CD8-positive, alpha-beta memory T cell (primary cell): ENCODE results near the gene KCMF1. TPM values are rescaled to one million over a fixed set of nuclear protein-coding genes. Genes with fewer than 3 reads are reported as not detected.

Experiments
- CTCF ChIA-PET: fragments of 350-600 bp; sonication (Branson Sonifier 250); formaldehyde crosslinking; loops from one replicate; lab custom pipeline; 2021; ENCODE audit warnings: antibody characterized with exemption; lab: Charles Lee
- POLR2A ChIA-PET: fragments of 350-600 bp; sonication (Branson Sonifier 250); formaldehyde crosslinking; loops from one replicate; lab custom pipeline; 2021; ENCODE audit warnings: antibody characterized with exemption; lab: Charles Lee
- DNase-seq, 5 donors: peaks; one replicate each; pipeline versions ENCODE4 v3.0.0 to v3.0.0-alpha.2; 2020 to 2022; ENCODE audit warnings: mixed read lengths in 1 of 5
- H3K27ac ChIP-seq: one replicate; pipeline ENCODE4 v1.7.0; 2013; ENCODE audit warnings: low read depth, mild to moderate bottlenecking, low read length, moderate library complexity
- H3K27me3 ChIP-seq: 2 replicates; pipeline ENCODE4 v1.7.0; 2013; ENCODE audit warnings: low read length, mild to moderate bottlenecking; ENCODE audit not compliant: insufficient read depth, poor library complexity, severe bottlenecking
- H3K36me3 ChIP-seq: 2 replicates; pipeline ENCODE4 v1.7.0; 2013; ENCODE audit warnings: mild to moderate bottlenecking, low read length, moderate library complexity; ENCODE audit not compliant: insufficient read depth
- H3K4me1 ChIP-seq: 2 replicates; pipeline ENCODE4 v1.7.0; 2013; ENCODE audit warnings: mild to moderate bottlenecking, low read length, moderate library complexity; ENCODE audit not compliant: insufficient read depth
- H3K4me3 ChIP-seq: 2 replicates; pipeline ENCODE4 v1.7.0; 2013; ENCODE audit warnings: mild to moderate bottlenecking, low read length
- H3K9me3 ChIP-seq: 2 replicates; pipeline ENCODE4 v1.7.0; 2013; ENCODE audit warnings: mild to moderate bottlenecking, low read length
- H3K27ac Mint-ChIP-seq, 8 donors: one replicate each; pipeline ENCODE4 v1.8.0; 2020 to 2021; ENCODE audit warnings: mixed read lengths in 8 of 8, mild to moderate bottlenecking in 6 of 8, inconsistent platforms in 3 of 8, moderate library complexity in 3 of 8
- H3K27me3 Mint-ChIP-seq, 2 donors: one replicate each; pipeline ENCODE4 v1.8.0; 2020 to 2021; ENCODE audit warnings: mixed read lengths in 2 of 2, mild to moderate bottlenecking in 1 of 2, moderate library complexity in 1 of 2
- H3K36me3 Mint-ChIP-seq, 3 donors: one replicate each; pipeline ENCODE4 v1.8.0; 2020 to 2021; ENCODE audit warnings: mixed read lengths in 3 of 3, inconsistent platforms in 1 of 3, mild to moderate bottlenecking in 1 of 3
- H3K4me1 Mint-ChIP-seq, 3 donors: one replicate each; pipeline ENCODE4 v1.8.0; 2020 to 2021; ENCODE audit warnings: mixed read lengths in 3 of 3, inconsistent platforms in 1 of 3, mild to moderate bottlenecking in 1 of 3
- H3K4me3 Mint-ChIP-seq, 7 donors: one replicate each; pipeline ENCODE4 v1.8.0; 2020 to 2021; ENCODE audit warnings: mixed read lengths in 7 of 7, mild to moderate bottlenecking in 6 of 7, moderate library complexity in 4 of 7, inconsistent platforms in 2 of 7
- H3K9me3 Mint-ChIP-seq, 5 donors: one replicate each; pipeline ENCODE4 v1.8.0; 2020 to 2022; ENCODE audit warnings: mixed read lengths in 5 of 5, mild to moderate bottlenecking in 3 of 5, moderate library complexity in 2 of 5, inconsistent platforms in 1 of 5
- polyA plus RNA-seq: library from polyadenylated mRNA; unstranded; fragments of 300-500 nt; fragmentation: Illumina TruSeq; gene quantifications from one replicate; pipeline ENCODE4 v1.2.3, GENCODE V29; 2021
- total RNA-seq, 2 experiments: library from RNA; stranded (reverse); gene quantifications; one replicate each; pipeline ENCODE4 v1.2.3, GENCODE V29; 2021

Gene KCMF1
- total and polyA plus RNA-seq, 3 experiments from 2014 or later, result 30.7 to 105 (median 98.1) TPM

- Mint-ChIP-seq H3K4me1 (peaks cover 63 to 89% (median 83%) of the 10 kb centered on the region in 3 donors), H3K9me3 (no peaks in the 10 kb centered on the region), H3K27ac (peak overlapping the region in 2 of 8 donors; percentile 43 to 48), H3K36me3 (peaks cover 0 to 2% (median 0%) of the 10 kb centered on the region in 3 donors), H3K27me3 (no peaks in the 10 kb centered on the region), H3K4me3 (no peak overlapping the region)
- no peak overlapping the region for H3K27ac ChIP-seq
- no peaks in the 10 kb centered on the region for H3K27me3 ChIP-seq
- peaks cover 24% of the 10 kb centered on the region for H3K4me1 ChIP-seq
- no peaks in the 10 kb centered on the region for H3K9me3 ChIP-seq
- POLR2A ChIA-PET, result no interaction called here
- CTCF ChIA-PET, result interaction anchor here (1.5 to 1.9 kb wide), 2 partner anchors 41 to 78 kb away, joined by 5 to 7 read pairs; no protein-coding TSS in a partner anchor
- H3K4me3 ChIP-seq, result no peak overlapping the region
- no peak for DNase-seq
- H3K36me3 ChIP-seq, result no peaks in the 10 kb centered on the region
Measured at GRCh38 chr2:85016446-85016845, 45.5 kb downstream of the KCMF1 start.

GRCh38 chr2:85017411-85018048, 46.6 kb downstream of the KCMF1 start:
- H3K27ac Mint-ChIP-seq, result peak overlapping the region in 6 of 8 donors; percentile 24 to 80 (median 53)
- peaks cover 58 to 84% (median 76%) of the 10 kb centered on the region in 3 donors for H3K4me1 Mint-ChIP-seq

GRCh38 chr2:85018049-85018447, 47.1 kb downstream of the KCMF1 start:
- H3K36me3 ChIP-seq, result no peaks in the 10 kb centered on the region
- peaks cover 11% of the 10 kb centered on the region for H3K4me1 ChIP-seq
- no peaks in the 10 kb centered on the region for H3K9me3 Mint-ChIP-seq
- peak overlapping the region in 6 of 8 donors; percentile 35 to 80 (median 64) for H3K27ac Mint-ChIP-seq
- H3K36me3 Mint-ChIP-seq, result peaks cover 0 to 12% (median 2%) of the 10 kb centered on the region in 3 donors
- ChIA-PET POLR2A (interaction anchor here (1.0 to 1.2 kb wide), 2 partner anchors 49 to 93 kb away, joined by 3 to 5 read pairs; no protein-coding TSS in a partner anchor), CTCF (interaction anchor here (0.9 to 1.6 kb wide), 7 partner anchors 14 to 72 kb away, joined by 3 to 7 read pairs (median 4); partner anchors contain the start of gene KCMF1)
- H3K27me3 ChIP-seq, result no peaks in the 10 kb centered on the region
- DNase-seq, result no peak
- H3K4me3 Mint-ChIP-seq, result peak overlapping the region in 3 of 7 donors; percentile 26 to 55 (median 49)
- H3K27ac ChIP-seq, result no peak overlapping the region
- H3K27me3 Mint-ChIP-seq, result no peaks in the 10 kb centered on the region
- H3K4me3 ChIP-seq, result no peak overlapping the region
- peaks cover 54 to 81% (median 72%) of the 10 kb centered on the region in 3 donors for H3K4me1 Mint-ChIP-seq
- no peaks in the 10 kb centered on the region for H3K9me3 ChIP-seq

More at GRCh38 chr2:85017411-85018048, 46.6 kb downstream of the KCMF1 start:
- Histone ChIP-seq H3K27ac (no peak overlapping the region), H3K4me3 (no peak overlapping the region), H3K27me3 (no peaks in the 10 kb centered on the region), H3K4me1 (peaks cover 16% of the 10 kb centered on the region), H3K9me3 (no peaks in the 10 kb centered on the region), H3K36me3 (no peaks in the 10 kb centered on the region)
- Mint-ChIP-seq H3K4me3 (peak overlapping the region in 3 of 7 donors; percentile 26 to 55 (median 49)), H3K27me3 (no peaks in the 10 kb centered on the region), H3K9me3 (no peaks in the 10 kb centered on the region), H3K36me3 (peaks cover 0 to 9% (median 2%) of the 10 kb centered on the region in 3 donors)
- peak in 2 of 5 donors; percentile 5 for DNase-seq
- POLR2A ChIA-PET, result interaction anchor here (1.0 to 1.2 kb wide), 2 partner anchors 48 to 92 kb away, joined by 3 to 5 read pairs; no protein-coding TSS in a partner anchor
- CTCF ChIA-PET, result interaction anchor here (0.9 to 1.6 kb wide), 7 partner anchors 14 to 71 kb away, joined by 3 to 7 read pairs (median 4); partner anchors contain the start of gene KCMF1

GRCh38 chr2:85019121-85019520, 48.2 kb downstream of the KCMF1 start:
- Histone ChIP-seq H3K27ac (no peak overlapping the region), H3K27me3 (no peaks in the 10 kb centered on the region), H3K4me3 (no peak overlapping the region), H3K36me3 (no peaks in the 10 kb centered on the region), H3K4me1 (peaks cover 8% of the 10 kb centered on the region), H3K9me3 (no peaks in the 10 kb centered on the region)
- Mint-ChIP-seq H3K4me3 (no peak overlapping the region), H3K4me1 (peaks cover 52 to 77% (median 69%) of the 10 kb centered on the region in 3 donors), H3K27me3 (no peaks in the 10 kb centered on the region), H3K9me3 (no peaks in the 10 kb centered on the region), H3K27ac (peak overlapping the region in 3 of 8 donors; percentile 42 to 69 (median 62)), H3K36me3 (peaks cover 2 to 19% (median 3%) of the 10 kb centered on the region in 3 donors)
- CTCF ChIA-PET, result interaction anchor here (1.0 kb wide), 1 partner anchor 49 kb away, joined by 4 read pairs; no protein-coding TSS in a partner anchor
- POLR2A ChIA-PET, result no interaction called here
- no peak for DNase-seq

- ChIA-PET CTCF (interaction anchor here (0.8 to 1.0 kb wide), 2 partner anchors 53 to 97 kb away, joined by 3 read pairs; no protein-coding TSS in a partner anchor), POLR2A (no interaction called here)
- Mint-ChIP-seq H3K27me3 (no peaks in the 10 kb centered on the region), H3K4me1 (peaks cover 49 to 76% (median 65%) of the 10 kb centered on the region in 3 donors), H3K9me3 (no peaks in the 10 kb centered on the region), H3K36me3 (peaks cover 3 to 35% (median 8%) of the 10 kb centered on the region in 3 donors), H3K4me3 (no peak overlapping the region), H3K27ac (peak overlapping the region in 3 of 8 donors; percentile 41 to 82 (median 69))
- no peak overlapping the region for H3K4me3 ChIP-seq
- no peaks in the 10 kb centered on the region for H3K27me3 ChIP-seq
- no peak for DNase-seq
- no peak overlapping the region for H3K27ac ChIP-seq
- H3K4me1 ChIP-seq, result peaks cover 3% of the 10 kb centered on the region
- H3K36me3 ChIP-seq, result no peaks in the 10 kb centered on the region
- no peaks in the 10 kb centered on the region for H3K9me3 ChIP-seq
Measured at GRCh38 chr2:85022232-85022631, 51.3 kb downstream of the KCMF1 start.

- H3K36me3 ChIP-seq, result peaks cover 2% of the 10 kb centered on the region
- H3K4me3 ChIP-seq, result no peak overlapping the region
- H3K27me3 ChIP-seq, result no peaks in the 10 kb centered on the region
- H3K27ac ChIP-seq, result no peak overlapping the region
- ChIA-PET POLR2A (no interaction called here), CTCF (interaction anchor here (0.6 to 1.5 kb wide), 3 partner anchors 9 to 1060 kb away, joined by 3 to 4 read pairs (median 3); no protein-coding TSS in a partner anchor)
- H3K27me3 Mint-ChIP-seq, result no peaks in the 10 kb centered on the region
- DNase-seq, result no peak
- peak overlapping the region in 1 of 7 donors; percentile 51 for H3K4me3 Mint-ChIP-seq
- peaks cover 3 to 51% (median 13%) of the 10 kb centered on the region in 3 donors for H3K36me3 Mint-ChIP-seq
- H3K4me1 Mint-ChIP-seq, result peaks cover 38 to 59% (median 54%) of the 10 kb centered on the region in 3 donors
- peak overlapping the region in 5 of 8 donors; percentile 7 to 43 (median 12) for H3K27ac Mint-ChIP-seq
- no peaks in the 10 kb centered on the region for H3K4me1 ChIP-seq
- H3K9me3 Mint-ChIP-seq, result no peaks in the 10 kb centered on the region
- H3K9me3 ChIP-seq, result no peaks in the 10 kb centered on the region
Measured at GRCh38 chr2:85024372-85025047, 53.5 kb downstream of the KCMF1 start.

- DNase-seq, result no peak
- Mint-ChIP-seq H3K27me3 (no peaks in the 10 kb centered on the region), H3K9me3 (no peaks in the 10 kb centered on the region), H3K27ac (peak overlapping the region in 1 of 8 donors; percentile 32), H3K4me1 (peaks cover 16 to 44% (median 33%) of the 10 kb centered on the region in 3 donors), H3K36me3 (peaks cover 2 to 80% (median 20%) of the 10 kb centered on the region in 3 donors), H3K4me3 (no peak overlapping the region)
- ChIA-PET POLR2A (no interaction called here), CTCF (no interaction called here)
- H3K27me3 ChIP-seq, result no peaks in the 10 kb centered on the region
- no peak overlapping the region for H3K27ac ChIP-seq
- H3K9me3 ChIP-seq, result no peaks in the 10 kb centered on the region
- H3K4me1 ChIP-seq, result no peaks in the 10 kb centered on the region
- no peak overlapping the region for H3K4me3 ChIP-seq
- H3K36me3 ChIP-seq, result peaks cover 13% of the 10 kb centered on the region
Measured at GRCh38 chr2:85032621-85033020, 61.7 kb downstream of the KCMF1 start.
